HG02970 (cell line): ENCODE measurements around the gene GPR18.
"Not testable (repeated sequence)": the region's sequence is repeated elsewhere in the genome, so short reads cannot be mapped to it uniquely, and the experiment has no call there.

ENCODE experiments used
- ATAC-seq: cut with Tn5 transposase; IDR thresholded peaks from one replicate; pipeline ENCODE4 v1.9.1; 2021; ENCODE audit warnings: mild to moderate bottlenecking, moderate library complexity, moderate number of reproducible peaks; ENCODE audit not compliant: unreplicated experiment, low FRiP score

The GPR18 gene

DNA sequence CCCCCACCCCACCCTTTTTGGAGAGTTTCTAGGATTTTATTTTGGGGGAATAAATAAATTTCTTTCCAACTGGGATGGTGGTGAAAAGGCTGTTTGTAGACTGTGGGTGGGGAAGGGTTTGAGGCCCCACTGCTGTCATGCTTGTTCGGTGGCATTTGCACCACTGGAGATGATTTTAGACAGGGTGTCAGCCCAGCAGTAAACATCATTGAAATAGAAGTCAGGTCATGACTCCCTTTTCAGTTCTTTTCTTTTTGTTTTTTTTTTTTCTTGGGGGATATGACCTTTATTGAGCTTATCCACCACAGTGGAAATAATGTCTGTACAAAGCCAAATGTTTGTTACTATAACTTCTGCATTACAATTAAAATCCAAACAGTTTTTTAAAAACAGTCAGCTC lies 43.4 kb downstream of the GPR18 start:
- no peak for ATAC-seq

DNA sequence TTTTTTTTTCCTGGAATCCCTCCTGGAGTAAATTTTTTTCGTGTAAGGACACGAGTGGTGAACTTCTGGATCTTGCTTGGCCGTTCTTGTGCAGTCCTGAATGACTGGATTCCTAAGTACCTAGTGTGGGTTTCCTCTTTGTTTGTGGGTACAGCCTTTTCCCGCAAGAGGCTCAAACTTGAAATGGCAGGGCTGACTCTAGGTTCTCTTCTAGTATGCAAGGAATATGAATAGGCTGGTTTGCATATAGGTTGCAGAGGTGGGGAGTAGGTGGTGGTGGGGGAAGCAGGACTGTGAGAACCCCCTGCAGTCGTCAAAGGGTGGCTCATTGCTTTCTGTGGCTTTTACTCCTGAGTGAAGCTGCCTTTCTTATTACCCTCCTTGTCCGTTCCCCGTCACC lies 43.9 kb downstream of the GPR18 start:
- no peak for ATAC-seq

DNA sequence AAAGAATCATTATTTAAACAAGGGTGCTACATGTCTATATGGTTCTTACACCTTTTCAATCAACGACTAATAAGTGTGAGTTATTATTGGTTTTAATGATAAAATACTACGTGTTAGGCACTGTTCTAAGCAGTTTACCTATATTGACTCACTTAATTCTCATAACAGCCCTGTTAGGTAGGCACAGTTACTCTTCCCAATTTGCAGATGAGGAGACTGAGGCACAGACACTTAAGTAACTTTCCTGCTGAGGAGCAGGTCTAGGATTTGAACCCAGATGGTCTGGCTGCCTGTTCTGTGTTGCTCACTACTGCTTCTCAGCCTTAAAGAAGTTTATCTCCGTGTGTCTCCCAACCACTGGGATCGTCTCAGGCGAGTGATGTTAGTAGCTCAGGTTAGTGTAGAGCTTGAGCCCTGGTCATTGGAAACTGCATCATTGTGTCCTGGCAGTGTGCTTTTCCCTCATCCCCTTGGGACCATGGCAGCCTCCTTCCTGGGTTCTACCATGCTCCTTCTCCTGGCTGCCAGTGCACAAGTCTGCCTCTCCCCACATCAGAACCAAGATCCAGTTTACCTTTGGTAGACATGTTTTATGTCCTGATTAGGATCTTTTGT lies 46.7 kb downstream of the GPR18 start:
- ATAC-seq = no peak

DNA sequence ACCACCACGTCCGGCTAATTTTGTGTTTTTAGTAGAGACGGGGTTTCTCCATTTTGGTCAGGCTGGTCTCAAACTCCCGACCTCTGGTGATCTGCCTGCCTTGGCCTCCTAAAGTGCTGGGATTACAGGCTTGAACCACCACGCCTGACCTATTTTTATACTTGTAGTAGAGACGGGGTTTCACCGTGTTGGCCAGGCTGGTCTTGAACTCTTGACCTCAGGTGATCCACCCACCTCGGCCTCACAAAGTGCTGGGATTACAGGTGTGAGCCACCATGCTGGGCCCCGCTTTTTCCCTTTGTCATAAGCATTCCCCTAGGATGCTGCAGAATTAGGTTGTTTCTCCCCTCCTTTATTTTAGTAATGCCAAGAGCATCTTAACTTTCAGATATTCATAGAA lies 47.6 kb downstream of the GPR18 start:
- ATAC-seq = not testable (repeated sequence)

DNA sequence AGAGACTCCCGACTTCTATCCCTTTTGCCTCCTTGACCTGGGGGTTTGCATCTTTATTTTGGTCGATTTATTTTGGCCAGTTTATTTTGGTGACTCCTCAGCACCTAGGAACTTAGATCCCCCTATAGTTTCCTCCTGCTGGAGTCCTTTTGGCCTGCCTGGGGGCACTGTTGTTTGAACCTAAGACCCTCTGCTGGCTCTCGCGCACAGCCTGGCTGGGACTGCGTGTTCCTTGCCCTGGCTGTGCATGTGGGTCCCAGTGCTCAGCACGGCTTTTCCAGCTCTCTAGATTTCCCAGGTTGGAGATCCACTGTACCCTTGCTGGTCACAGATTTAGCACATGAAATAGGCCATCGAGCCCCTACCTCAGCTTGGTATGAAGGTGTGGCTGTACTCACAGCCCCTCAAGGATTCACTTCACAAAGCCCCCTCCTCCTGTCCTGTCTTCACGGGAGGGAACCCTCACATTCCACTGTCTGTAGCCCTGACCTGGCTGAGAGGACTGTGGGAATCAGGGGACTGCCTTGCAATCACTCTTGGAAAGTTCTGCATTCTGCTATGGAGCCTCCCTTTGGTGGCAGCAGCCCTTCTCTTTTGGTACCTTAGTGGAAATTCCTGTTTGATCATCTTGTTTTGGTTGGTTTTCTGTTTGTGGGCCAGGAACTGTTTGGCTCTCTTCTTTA lies 49.2 kb downstream of the GPR18 start:
- ATAC-seq = no peak

DNA sequence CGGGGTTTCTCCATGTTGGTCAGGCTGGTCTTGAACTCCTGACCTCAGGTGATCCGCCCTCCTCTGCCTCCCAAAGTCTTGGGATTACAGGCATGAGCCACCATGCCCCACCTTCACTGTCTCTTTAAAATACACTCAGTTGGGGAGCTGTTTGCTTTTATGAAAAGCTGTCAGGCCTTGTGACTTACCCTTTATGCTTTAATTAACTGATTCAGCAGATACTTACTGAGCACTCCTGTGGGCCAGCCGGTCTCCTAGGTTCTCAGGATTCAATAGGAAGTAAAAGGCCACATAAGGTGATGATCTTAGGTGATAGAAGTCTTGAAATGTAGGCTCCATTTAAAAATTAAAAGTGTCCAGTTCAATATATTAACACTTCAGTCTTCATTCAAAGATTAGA lies 50.0 kb downstream of the GPR18 start:
- no peak for ATAC-seq

DNA sequence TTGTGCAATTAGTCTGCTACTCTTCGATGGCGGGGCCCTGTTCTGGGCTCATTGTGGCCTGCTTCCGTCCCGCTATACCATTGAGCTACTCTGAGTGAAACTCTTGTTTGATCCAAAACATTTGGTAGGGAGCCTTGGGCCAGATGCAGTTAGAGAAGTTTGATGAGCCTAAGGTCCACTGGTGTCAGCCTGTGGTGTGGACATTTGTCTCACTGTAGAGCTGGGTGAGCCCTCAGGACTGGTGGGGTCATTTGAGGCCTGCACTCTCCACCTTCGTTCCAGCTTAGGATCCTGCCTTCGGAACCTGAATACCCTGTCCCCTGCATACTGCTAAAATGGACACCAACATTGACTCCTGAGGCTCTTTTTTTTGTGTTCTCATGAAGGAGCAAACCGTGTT lies 50.7 kb downstream of the GPR18 start:
- no peak for ATAC-seq

DNA sequence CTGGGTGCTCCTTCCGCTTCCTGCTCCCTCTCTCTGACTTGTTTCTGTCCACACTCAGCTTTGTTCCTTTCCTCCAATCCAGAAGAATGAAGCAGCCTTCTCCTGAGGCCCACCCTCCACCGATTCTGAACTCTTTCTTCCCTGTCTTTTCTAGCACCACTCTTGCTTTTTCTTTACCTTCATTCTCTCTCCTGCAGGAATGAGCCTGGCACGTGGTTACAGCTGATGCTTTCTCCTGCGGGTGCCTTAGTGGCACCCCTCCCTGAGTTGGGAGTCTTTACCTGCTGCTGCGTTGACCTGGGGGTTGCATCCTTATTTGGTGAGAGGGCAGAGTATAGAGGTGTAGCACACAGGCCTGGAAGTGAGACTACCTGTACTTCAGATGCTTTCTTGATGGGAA lies 51.3 kb downstream of the GPR18 start:
- ATAC-seq = no peak

DNA sequence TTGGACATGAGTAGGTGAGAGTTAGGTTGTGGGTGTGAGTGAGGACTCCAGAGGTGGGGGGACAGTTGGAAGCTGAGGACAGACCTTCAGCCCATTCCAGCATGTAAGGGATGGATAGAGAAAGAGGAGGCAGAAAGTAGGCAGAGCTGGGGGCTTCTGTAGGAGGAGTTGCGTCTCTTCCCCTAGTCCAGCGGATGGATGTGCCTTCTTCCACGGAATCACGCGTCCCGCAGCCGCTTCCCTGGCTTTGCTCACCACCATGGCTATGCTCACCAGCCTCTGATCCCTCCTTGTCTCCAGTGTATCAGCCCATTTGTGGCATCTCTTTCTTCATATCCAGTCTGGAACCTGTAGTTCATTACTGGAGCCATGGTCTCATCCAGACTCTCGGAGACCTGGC lies 52.0 kb downstream of the GPR18 start:
- no peak for ATAC-seq

DNA sequence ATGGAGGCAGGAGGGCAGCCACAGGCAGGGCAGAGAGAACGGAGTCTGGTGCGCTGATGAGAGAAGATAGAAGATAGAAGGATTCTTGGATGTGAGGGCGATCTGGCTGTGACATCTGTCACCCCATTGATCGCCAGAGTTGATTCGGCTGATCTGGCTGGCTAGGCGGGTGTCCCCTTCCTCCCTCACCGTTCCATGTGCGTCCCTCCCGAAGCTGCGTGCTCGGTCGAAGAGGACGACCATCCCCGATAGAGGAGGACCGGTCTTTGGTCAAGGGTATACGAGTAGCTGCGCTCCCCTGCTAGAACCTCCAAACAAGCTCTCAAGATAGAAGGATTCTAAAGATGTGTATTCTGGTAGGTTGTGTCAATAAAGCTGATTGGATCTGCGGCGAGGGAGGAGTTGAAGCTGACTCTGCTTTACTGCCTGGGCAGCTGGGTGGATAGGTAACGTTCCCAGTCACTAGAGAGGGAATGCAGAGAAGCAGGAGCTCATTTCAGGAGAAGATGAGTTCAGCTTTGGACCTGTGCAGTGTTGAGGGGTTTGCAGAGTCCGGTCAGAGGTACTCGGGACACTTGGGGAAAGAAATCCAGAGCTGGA lies 52.5 kb downstream of the GPR18 start:
- ATAC-seq = no peak
